ENCODE measurements around the gene RETREG3.

Gene RETREG3

DNA sequence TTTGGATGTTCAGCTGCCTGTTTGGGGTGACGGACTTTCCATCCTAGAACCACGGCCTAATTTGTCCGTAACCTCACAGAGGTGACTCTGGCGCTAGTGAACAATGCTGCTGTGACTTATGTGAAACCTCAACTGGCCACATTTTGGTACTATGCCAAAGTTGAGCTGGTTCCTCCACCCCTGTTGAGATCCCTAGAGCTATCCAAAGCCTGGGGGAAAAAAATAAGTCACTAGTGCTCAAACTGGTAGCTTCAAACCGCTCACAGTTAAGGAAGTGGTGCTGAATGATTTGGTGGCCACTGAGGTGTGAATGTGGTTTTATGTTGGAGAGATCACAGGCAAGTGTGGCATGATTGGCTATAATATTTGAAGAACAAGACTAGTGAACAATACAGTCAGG, 38.6 kb upstream of the RETREG3 start:
- Histone ChIP-seq H3K27me3 (peaks cover 33% of the 10 kb centered on the region), H3K27ac (no peak overlapping the region), H3K9me3 (no peaks in the 10 kb centered on the region), H3K36me3 (no peaks in the 10 kb centered on the region), H3K4me3 (ENCODE audit: low read depth in 1 of 2, low read length in 1 of 2) (no peak overlapping the region), H3K4me1 (ENCODE audit: control insufficient read depth in 1 of 2, insufficient read depth in 1 of 2, low read depth in 1 of 2, low read length in 1 of 2) (no peaks in the 10 kb centered on the region)
- TF ChIP-seq, protein P1, sequence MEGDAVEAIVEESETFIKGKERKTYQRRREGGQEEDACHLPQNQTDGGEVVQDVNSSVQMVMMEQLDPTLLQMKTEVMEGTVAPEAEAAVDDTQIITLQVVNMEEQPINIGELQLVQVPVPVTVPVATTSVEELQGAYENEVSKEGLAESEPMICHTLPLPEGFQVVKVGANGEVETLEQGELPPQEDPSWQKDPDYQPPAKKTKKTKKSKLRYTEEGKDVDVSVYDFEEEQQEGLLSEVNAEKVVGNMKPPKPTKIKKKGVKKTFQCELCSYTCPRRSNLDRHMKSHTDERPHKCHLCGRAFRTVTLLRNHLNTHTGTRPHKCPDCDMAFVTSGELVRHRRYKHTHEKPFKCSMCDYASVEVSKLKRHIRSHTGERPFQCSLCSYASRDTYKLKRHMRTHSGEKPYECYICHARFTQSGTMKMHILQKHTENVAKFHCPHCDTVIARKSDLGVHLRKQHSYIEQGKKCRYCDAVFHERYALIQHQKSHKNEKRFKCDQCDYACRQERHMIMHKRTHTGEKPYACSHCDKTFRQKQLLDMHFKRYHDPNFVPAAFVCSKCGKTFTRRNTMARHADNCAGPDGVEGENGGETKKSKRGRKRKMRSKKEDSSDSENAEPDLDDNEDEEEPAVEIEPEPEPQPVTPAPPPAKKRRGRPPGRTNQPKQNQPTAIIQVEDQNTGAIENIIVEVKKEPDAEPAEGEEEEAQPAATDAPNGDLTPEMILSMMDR (IDR thresholded peaks at IDR 0.05): no peak

DNA sequence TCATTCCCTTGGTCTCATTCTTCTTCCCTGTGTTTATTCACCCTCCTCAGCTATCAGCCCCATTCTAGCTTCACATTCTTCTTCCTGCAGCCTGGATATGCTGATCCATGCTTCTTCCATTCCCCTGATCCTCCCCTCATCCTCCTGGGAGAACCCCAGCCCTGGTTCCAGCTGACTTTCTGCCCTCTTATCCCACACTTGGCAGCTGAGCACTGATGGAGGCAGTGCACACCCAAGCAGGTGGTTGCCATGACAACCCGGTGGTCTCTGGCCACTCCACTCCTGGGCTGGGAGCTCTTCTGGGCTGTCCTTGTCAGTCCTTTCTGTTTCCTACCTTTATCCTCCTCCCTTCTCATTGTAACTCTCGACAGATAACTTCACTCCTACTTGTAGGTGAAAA, 33.2 kb upstream of the RETREG3 start:
- Histone ChIP-seq H3K4me1 (ENCODE audit: control insufficient read depth in 1 of 2, insufficient read depth in 1 of 2, low read depth in 1 of 2, low read length in 1 of 2) (no peaks in the 10 kb centered on the region), H3K9me3 (no peaks in the 10 kb centered on the region), H3K27ac (no peak overlapping the region), H3K27me3 (peaks cover 31% of the 10 kb centered on the region), H3K36me3 (no peaks in the 10 kb centered on the region), H3K4me3 (ENCODE audit: low read depth in 1 of 2, low read length in 1 of 2) (no peak overlapping the region)
- TF ChIP-seq, protein P1 (IDR thresholded peaks at IDR 0.05): no peak

DNA sequence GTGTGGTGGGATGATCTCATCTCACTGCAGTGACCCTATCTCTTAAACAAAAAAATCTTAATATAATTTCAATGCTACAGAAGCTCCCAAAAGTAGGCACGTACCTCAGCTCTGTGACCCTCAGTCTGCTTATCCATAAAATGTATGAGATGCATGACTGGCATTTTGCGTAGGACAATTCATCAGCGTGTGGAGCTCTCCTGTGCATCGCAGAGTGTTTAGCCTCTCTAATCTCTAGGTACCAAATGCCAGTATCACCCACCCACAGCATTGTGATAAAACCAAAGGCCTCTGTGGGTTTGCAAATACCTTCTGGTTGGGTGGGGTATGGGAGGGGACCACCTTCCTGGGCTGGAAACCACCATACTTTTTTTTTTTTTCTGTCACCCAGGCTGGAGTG, 30.9 kb upstream of the RETREG3 start:
- Histone ChIP-seq H3K27ac (no peak overlapping the region), H3K4me3 (ENCODE audit: low read depth in 1 of 2, low read length in 1 of 2) (no peak overlapping the region), H3K27me3 (peaks cover 31% of the 10 kb centered on the region), H3K9me3 (no peaks in the 10 kb centered on the region), H3K4me1 (ENCODE audit: control insufficient read depth in 1 of 2, insufficient read depth in 1 of 2, low read depth in 1 of 2, low read length in 1 of 2) (no peaks in the 10 kb centered on the region), H3K36me3 (no peaks in the 10 kb centered on the region)
- TF ChIP-seq, protein P1 (IDR thresholded peaks at IDR 0.05): no peak

DNA sequence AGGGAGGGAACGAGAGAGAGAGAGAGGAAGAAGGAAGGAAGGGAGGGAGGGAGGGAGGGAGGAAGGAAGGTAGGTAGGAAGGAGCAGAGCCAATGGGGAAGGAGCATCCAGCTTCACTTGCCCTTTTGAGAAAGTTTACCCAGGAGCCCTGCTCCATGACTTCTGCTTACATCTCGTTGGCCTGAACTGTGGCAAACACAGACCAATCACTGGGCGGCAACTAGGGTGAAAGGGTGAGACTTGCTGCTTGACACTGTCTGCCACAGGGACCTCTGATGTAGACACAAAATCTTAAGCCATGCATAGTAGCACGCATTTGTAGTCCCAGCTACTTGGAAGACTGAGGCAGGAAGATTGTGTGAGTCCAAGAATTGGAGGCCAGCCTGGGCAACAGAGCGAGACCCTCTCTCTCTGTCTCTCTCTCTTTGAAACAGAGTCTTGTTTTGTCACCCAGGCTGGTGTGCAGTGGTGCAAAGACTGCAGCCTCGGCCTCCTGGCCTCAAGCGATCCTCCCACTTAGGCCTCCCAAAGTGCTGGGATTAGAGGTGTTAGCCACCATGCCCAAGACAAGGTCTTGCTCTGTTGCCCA, 30.4 kb upstream of the RETREG3 start:
- no peaks in the 10 kb centered on the region for H3K9me3 ChIP-seq
- H3K4me3 ChIP-seq (ENCODE audit: low read depth in 1 of 2, low read length in 1 of 2): no peak overlapping the region
- H3K27ac ChIP-seq: no peak overlapping the region
- no peaks in the 10 kb centered on the region for H3K4me1 ChIP-seq (ENCODE audit: control insufficient read depth in 1 of 2, insufficient read depth in 1 of 2, low read depth in 1 of 2, low read length in 1 of 2)
- TF ChIP-seq, protein P1 (IDR thresholded peaks at IDR 0.05): no peak
- H3K27me3 ChIP-seq: peaks cover 31% of the 10 kb centered on the region
- no peaks in the 10 kb centered on the region for H3K36me3 ChIP-seq

DNA sequence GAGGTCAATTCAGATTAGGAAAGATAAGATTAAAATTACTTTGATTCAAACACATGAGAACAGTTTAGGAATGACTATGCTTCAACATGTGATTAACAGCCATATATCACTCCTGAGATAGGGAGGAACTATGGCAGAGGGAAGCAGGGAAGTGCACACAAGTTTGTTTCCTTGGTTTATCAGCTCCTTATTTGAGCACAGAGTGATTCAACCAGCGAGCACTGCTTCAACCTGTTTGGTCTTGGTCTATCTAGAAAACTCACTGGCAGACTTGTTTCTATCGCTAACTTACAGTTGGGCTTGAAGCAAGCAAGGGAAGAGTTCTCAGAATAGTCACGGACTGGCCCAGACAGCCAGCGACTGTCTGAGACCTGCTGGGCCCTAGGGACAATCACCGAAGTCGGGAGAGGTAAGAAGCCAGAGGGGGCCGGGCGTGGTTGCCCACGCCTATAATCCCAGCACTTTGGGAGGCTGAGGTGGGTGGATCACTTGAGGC, 23.8 kb upstream of the RETREG3 start:
- Histone ChIP-seq H3K27me3 (no peaks in the 10 kb centered on the region), H3K36me3 (no peaks in the 10 kb centered on the region), H3K27ac (no peak overlapping the region), H3K4me1 (ENCODE audit: control insufficient read depth in 1 of 2, insufficient read depth in 1 of 2, low read depth in 1 of 2, low read length in 1 of 2) (peaks cover 17 to 20% of the 10 kb centered on the region in 2 experiments), H3K4me3 (ENCODE audit: low read depth in 1 of 2, low read length in 1 of 2) (no peak overlapping the region), H3K9me3 (no peaks in the 10 kb centered on the region)
- TF ChIP-seq, protein P1 (IDR thresholded peaks at IDR 0.05): no peak
